Left ventricle myocardium superior (tissue), 1 donor: Measurements from ENCODE around the gene KRT83. TPM values are rescaled to one million over a fixed set of nuclear protein-coding genes. Genes with fewer than 3 reads are reported as not detected.
"Not testable (repeated sequence)": the region's sequence is repeated elsewhere in the genome, so short reads cannot be mapped to it uniquely, and the experiment has no call there.

ENCODE experiments used
- ATAC-seq: fragments of 200-7000 bp; cut with Tn5 transposase; one replicate; pipeline ENCODE4 v1.9.1; 2020; ENCODE audit warnings: mild to moderate bottlenecking, moderate library complexity
- DNase-seq: peaks from one replicate; pipeline ENCODE4 v3.0.0-alpha.2; 2020
- intact Hi-C: fragments of 100-400 bp; cut with micrococcal nuclease; formaldehyde crosslinking; loops from one replicate; pipeline ENCODE4 v1.11.0; 2022
- total RNA-seq: library from RNA; stranded (reverse); fragmentation: NEBNext Ultra II Directional; extraction: Animal tissue kit (Norgen Biotek cat#: 25700); gene quantifications from one replicate; pipeline ENCODE4 v1.2.1, GENCODE V29; 2021
- donor health status: DM: no; HTN: yes; CAD: no; lungs with severe emphysema.

The KRT83 gene
- total RNA-seq, 1 donor from 2014 or later, result not detected

DNA sequence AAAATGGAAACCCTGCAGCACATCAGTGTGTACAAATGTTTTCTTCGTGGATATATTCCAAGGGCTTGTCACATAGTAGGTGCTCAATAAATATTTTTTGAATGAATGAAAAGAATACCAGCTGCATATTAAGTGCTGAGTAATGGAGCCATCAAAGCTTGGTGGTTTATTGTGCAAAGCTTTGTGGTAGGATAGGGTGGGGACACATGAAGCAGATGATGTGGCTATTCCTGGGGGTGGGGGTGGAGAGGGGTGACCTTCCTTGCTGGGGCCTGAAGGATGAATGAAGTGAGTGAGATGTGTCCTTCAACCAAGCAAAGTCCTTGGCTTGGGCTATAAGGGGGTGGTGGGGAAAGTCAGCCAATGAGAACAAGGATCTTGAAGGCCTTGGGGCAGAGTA is 25.5 kb downstream of the KRT83 start:
- ATAC-seq (no peak), DNase-seq (no peak)
- intact Hi-C loops, result no loop called here

DNA sequence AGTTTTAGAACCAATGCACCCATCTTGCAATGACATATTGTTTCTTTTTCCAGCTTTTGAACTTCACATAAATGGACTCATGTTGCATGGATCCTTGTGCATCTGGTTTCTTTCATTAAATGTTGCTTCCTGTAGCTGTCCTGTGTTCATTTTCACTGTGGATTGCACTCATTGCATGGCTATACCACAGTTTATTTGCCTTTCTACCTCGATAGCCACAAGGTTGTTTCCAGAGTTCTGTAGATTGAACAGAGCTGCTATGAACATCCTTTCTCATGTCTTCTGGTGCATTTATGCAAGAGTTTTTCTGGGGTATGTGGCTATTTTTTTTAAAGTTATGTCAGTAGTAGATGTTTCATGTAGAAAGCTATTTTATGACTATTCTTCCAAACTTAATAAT is 26.4 kb downstream of the KRT83 start:
- DNase-seq (no peak), ATAC-seq (no peak)
- intact Hi-C loops, result no loop called here

DNA sequence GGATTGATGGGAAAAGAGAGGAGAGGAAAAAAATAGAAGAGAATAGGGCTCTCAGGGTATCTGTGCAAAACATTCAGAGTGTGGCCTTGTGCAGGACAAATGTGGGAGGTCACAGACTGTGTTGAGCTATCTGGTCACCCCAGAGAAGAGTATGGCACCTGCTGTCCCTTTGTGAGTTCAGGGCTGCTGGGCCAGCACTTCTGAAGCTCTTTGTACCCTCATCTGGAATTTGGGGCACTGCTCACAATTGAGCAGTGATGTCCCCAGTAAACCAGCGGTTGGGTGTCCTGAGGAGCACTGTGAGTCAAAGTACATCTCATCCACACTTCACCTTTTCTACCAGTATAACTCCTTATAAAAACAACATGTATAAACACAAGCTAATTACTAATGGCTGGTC is 27.3 kb downstream of the KRT83 start:
- ATAC-seq, result no peak
- intact Hi-C loops, result no loop called here
- no peak for DNase-seq

DNA sequence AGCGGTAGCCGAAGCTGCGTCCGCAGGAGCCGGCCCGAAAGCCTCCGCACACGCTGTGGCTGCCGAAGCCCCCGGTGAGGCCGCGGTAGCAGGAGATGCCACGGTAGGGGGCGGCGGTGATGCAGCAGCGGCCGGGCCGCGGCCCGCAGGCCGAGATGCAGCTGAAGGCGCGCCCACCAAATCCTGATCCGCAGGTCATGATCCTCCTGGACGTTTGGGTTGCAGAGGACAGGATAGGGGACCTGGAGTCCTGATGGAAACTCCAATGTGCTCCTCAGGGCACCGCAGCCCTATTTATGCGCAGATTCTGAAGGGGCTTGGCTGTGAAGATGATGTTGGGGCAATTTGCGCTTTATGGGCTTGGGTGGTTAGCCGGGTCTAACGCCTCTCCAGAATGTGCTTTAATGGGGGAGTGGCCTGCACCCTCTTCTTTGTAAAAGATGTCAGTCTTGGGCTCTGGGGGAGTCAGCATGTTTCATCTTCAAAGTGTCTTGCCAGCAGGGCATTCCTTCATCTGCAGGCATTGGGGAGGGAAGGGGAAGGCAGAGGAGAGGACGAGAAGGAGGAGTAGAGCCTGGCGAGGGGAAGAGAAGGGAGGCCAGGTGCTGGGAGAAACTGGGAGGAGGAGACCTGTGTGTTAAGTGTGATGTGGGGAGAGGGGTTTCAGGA is 29.8 kb downstream of the KRT83 start, which contains the start of gene KRT81:
Gene KRT81, minus strand, starts transcription at position 268 of the 669 bp plus-strand sequence. Its CDS starts 69 bp downstream, at position 199.
- ATAC-seq (no peak), DNase-seq (no peak)
- intact Hi-C loops, result no loop called here

DNA sequence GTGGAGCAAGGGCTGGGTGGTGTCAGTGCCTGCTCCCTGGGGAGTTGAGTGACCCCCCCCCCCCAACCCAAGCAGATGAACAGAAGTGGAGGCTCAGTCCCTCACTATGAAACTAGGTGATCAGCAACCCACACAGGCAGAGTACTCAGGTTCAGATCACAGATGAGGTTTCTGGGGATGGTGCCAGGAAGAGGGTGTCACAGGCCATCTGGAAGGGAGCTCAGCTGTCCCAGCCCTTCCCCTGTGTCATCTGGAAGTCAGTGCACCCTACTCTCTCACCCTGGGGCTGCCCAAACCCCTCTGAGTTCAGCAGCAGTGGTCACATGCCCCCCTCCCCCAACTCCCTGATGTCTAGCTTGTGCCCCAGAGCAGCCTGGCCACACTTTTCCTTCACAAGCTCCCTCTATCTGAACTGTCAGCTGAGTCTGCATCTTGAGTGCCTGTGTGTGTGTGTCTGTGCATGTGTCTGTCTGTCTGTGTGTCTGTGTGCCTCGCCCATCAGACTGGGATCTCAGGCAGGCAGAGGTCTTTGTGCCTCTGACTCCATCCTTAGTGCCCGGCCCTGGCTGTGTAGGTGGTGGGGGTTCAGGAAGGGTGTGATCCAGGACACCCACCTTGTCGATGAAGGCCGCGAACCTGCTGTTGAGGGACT is 30.6 kb downstream of the KRT83 start:
- DNase-seq, intact Hi-C loops, ATAC-seq: not testable (repeated sequence)

DNA sequence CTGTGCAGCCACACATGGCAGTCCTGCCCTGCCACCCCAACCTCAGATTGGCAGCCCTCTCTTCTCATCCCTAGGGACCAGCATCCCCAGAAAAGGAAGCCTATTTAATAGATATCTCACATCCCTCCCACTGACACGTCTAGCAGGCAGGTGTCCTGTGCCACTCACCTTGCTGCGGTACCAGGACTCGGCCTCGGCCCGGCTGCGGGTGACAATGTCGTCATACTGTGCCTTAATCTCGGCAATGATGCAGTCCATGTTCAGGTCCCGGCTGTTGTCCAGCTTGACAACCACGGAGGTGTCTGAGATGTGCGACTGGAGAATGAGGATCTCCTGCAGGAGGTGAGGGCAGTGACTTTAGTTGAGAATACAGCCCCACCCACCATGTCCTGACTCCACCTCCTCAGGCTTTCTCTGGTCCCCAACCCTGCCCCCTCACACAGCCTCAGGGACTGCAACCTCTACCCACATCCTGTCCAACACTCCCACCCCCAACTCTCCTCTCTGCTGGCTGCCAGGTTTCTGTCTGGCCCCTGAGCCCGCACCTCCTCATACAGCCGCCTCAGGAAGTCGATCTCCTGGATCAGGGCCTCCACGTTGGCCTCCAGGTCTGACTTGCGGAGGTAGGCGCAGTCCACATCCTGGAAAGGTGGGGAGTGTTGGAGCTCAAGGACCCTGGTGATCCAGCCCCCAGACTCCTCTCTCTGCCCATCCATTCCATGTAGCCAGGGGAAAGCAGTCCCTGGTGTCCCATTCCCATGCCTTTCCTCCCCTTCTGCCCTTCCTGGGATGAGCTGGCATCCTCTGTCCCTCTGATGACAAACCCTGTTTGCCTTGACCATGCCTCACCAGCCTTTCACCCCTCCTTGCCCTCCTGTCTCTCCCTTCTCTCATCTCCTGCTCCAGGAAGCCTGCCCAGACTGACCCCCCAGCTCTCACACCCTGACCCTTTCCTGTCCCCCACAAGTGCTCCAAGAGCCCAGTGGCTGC is 33.1 kb downstream of the KRT83 start:
- ATAC-seq, intact Hi-C loops, DNase-seq: not testable (repeated sequence)

DNA sequence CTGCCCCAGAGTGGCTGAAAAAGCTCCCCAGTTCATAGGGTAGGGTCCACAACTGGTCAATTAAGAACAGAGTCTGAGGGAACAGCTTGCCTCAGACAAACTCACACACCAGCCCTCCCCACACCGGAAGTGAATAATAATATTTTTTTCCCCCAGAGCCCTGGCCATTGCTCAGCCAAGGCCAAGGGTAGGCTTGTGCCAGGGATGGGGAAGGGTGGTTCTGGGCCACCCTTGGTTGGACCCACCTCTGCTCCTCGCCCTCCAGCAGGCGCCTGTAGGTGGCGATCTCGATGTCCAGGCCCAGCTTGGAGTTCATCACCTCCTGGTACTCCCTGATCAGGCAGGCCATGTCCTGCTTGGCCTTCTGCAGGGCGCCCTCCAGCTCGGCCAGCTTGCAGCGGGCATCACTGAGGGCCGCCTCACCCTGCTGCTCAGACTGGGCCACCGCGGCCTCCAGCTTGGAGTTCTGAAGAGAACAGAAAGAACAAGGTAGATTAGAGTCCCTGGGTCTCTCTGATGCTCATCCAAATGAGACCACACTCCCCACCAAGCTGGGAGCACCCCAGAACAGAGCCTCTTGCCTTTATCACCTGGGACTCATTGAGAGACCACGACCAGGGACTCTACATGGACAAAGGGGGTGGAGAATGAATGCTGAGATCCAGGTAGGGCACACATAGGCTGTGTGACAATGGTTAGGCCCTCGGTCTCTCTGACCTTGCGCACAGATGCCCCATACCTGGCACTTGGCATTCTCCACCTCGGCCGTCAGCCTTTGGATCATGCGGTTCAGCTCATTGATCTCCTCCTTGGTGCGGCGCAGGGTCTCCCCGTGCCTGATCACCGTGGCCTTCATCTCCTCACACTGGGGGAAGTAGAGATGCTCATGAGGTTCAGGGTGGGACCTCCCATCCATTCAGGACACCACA is 34.1 kb downstream of the KRT83 start:
- ATAC-seq, intact Hi-C loops, DNase-seq: not testable (repeated sequence)

DNA sequence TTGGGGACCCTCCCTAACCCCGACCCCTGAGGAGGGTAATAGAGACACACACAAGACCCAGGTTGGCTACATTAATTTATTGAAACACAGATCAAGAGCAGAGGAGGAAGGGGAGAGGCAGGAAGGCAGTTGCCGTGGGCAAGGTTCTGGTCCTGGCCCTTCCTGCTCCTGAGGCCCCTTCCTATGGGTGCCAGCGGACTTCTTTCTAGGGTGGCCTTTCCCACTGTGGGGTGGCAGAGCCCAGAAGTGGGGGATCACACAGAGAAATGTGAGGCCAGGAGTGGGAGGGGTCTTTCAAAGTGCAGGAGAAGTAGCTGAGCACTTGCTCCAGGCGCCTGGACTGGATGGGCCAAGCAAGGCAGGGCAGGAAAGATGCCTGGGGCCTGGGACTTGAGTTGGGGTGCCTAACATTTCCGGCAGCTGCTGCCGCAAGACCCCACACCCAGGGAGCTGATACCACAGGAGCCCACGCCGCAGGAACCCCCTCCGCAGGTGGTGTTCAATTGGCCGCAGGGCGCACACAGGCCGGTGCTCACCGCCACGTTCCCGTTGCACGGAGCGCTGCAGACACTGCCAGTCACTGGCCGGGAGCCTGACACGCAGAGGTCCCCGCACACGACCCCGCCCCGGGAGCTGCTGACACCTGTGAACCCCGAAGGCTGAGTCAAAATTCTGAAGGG is 35.2 kb downstream of the KRT83 start:
- DNase-seq (no peak), ATAC-seq (no peak)
- intact Hi-C loops, result no loop called here

DNA sequence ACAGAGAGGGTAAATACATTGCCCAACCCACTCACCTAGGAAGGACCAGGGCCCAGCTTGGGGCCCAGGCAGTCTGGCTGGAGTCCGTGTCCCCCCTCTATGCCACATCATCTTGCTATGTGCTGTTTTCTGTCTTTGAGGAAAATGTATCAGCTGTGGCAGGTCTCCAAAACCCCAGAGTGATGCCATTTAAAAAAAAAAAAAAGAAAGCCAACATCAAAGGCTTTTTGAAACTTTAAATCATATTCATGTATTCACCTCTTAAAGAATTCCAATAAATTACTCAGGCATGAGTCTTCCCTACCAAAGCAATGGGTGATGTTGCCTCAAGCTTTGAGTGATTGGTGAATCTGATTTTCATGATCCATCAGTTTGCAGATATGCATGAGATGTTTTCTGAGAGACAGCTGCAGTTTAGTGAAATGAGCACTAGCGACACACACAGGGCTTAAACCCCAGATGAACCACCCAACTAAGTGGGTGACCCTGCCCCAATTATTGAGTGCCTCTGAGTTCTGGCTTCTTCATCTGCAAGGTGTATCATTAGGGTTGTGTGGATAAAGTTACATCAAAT is 35.9 kb downstream of the KRT83 start:
- ATAC-seq (no peak), DNase-seq (no peak)
- intact Hi-C loops, result no loop called here

DNA sequence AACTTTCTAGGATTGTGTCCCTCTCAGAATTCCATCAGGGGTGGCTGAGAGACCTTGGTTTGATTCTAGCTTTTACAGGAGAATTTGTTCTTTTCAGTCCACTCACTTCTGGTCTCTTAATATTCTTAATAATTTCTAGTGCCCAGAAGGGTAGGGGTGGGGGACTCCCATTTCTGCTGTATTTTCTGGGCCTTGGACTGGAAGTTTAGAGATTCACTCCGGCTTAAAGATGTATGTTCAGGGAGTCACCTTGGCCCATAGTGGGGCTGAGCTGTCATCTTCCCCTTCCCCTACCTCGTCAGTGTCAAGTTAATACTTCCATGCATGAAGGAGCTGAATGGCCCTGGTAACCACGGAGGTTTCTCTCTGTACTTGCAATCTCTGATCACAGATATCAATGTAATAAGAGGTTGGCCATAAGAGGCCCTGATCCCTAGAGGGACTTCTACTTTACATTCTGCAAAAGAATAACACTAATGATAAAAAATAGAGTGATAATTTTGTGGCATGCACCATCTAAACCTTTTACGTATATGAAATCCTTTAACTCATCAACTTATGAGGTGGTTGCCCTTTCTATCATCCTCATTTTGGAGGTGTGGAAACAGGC is 36.5 kb downstream of the KRT83 start:
- DNase-seq (no peak), ATAC-seq (no peak)
- intact Hi-C loops, result no loop called here

DNA sequence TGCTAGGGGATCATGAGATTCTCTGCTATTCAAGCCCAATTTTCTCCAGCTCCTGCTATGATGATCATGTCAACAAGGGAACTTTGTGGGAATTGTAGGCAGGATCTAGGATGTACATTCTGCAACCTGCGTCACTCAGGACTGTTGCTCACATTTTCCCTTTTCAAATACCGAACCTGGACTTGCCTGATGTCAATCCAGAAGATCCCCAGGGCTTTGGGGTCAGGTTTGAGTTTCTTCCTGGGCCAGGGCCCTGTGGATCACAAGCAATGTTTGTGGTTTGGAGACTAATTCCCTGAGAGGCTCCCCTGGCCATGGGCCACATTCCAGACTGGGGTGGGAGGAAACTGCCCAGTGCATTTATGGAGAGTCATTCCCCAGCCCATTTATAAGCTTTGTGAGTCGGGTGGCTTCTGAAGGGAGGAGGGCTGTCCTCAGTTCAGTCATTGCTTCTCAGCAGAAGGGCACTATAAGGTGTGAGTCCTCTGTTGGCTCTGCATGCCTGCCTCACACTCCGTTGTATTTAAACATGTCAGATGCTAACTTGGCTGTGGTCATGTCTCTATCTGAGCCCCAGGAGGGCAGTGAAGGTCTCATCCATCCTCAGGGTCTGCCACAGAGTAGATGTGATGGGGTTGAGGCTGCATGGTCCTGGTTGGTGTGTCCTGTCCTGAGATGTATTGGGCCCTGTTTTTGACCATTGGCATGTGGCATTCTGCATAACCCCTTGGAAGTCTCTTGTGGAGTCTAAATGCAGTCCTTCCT is 40.2 kb downstream of the KRT83 start:
- ATAC-seq (peak; percentile 55), DNase-seq (peak; percentile 46)
- intact Hi-C loops, result no loop called here

DNA sequence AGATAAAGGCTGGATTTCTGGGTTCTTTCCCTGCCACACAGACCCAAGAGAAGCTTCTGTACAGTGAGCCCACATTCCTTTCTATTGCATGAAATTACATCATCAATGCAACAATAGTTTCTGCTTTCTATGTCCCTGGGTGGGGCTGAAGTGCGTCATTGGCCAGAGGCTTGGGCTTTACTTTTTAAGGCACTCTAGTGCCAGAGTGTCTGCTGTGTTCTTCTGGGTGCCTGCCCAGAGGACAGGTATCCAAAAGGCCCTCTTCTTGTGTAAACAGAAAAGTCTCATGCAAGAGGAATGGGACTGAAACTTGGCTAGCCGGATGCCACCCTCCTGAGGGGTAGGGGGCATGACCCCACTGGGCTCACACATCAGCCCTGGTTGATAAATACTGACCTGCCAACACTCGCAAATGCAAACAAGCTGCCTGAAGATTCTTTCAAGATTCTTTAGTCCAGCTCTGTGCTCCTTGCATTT is 40.8 kb downstream of the KRT83 start:
- ATAC-seq, result peak; percentile 54
- DNase-seq, result no peak
- intact Hi-C loops, result no loop called here

DNA sequence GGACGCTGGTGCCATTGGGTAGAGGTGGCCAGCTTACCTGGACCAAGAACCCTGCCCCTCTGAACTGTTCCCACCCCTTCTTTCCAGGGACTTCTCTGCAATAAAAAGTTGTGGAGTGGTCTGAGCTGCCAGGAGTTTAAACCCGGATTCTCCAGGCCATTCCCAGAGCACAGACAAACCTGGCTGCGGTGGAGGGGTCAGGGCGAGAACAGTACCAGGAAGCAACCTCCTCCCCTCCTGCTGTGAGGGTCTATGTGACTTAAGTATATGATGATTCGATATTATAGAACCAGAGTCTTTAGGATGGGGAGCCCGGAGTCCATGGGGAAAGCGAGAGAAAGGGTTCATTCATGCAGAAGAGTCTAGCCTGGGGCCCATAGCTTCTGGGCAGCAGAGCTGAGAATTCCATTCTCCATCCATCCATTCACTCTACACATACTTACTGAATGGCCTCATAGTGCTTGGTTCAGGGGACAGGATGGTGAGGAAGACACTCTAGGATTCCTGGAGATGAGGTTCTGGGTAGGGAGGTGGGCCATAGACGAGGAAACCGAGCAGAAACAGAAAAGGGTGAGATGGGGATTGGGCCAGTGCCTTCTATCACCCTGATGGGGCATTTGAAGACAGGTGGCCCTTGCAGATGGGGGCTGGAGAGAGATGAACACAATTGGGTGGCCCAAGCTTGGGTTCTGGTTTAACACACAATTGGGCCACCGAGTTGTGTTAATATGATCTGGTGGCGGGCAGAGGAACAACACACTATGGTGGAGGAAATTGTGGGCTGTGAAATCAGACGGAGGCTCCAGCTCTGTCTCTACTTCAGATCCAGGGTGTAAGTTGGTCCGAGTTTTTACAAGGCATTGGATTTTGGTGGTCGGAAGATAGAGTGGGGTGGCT is 41.5 kb downstream of the KRT83 start:
- intact Hi-C loops, result loop anchor here (5.0 kb wide), 1 partner anchor 122 kb away; no protein-coding TSS in a partner anchor
- DNase-seq, result no peak
- ATAC-seq, result no peak

DNA sequence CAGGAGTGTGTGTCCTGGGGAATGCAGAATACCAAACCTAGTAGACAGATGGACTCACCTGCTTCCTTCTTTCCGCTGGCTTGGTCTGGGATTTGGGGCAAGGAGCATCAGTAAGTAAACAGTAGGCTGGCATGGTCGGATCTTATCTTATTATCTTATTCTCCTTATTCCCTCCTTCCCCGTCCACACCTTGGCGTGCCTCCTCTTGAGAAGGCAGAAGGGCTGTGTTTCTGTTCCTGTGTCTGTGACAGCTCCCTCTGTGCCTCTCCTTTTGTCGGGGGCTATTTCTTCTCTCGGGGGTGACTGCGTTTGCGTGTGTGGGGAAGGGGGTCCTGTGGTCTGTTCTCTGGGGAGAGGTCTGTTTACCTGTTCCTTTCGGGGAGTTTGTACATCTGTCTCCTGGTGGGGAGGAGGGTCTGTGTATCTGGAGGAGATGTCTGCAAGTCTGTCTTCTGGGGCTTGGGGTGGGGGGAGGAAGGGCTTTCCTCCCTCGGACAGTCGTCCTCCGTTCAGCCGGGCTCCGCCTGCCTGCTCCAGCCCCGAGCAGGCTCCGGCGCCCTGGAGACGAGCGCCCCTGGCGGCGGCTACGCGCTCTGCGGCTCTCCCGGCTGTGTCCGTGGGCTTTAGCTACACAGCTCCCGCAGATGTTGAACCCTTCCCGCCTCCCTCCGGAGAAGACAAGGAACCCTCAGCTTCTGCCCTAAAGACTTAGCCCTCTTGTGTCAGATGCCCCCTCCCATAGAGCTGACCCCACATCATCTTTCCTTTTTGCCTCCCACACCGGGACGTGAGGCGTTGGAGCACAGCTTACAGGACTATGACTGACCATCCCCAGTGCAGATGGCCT is 42.4 kb downstream of the KRT83 start:
- ATAC-seq, result peak; percentile 95
- peak; percentile 88 for DNase-seq
- intact Hi-C loops, result loop anchor here (5.0 kb wide), 1 partner anchor 121 kb away; no protein-coding TSS in a partner anchor
